ENCODE results near the gene RRAS2. TPM values are rescaled to one million over a fixed set of nuclear protein-coding genes. Genes with fewer than 3 reads are reported as not detected.

The RRAS2 gene
- total and polyA plus RNA-seq, 2 of the 4 experiments (the other 2 are of a cell fraction), result 85.5 to 106 TPM

DNA sequence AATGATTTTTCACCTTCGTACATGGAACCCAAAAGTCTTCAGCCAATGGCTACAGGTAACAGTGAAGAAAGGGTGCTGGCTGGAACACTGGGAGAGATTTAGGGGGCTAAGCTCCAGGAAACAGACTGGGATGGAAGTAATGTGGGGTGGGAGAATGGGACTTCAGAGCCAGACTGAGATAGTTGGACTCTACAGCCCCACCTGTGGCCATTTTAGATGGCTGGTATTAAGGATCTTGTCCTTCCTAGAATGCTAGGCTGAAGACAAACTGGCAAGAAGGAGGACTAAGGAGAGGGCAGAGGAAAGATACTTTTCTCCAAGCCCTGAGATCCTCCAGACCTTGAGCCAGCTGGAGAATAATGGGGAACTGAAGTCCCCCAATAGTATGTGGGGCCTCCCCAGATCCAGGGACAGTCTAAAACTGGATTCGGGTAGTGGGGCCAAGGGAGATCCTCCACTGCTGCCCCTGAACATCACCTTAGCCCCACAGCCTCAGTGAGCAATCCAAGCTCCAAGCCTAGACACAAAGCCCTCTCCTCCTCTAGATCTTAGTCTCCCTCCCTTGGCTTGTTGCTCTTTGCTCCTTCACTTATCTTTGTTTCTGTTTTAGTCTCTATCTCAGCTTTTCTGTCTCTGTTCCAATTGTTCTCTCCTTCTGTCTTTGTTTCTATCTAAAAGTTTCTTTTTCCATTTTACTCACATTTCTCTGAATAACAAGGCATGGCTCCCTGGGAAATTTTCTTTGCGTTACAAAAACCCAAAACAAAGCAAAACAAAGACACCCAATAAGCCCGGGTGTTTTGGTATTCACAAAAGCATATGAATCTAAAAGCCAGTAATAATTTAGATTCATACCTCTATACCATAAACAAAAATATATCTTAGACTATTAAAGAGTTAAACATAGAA, 16.2 kb upstream of the RRAS2 start:
- Histone ChIP-seq H3K4me1 (ENCODE audit: control insufficient read depth, insufficient read depth, low read length) (peaks cover 8% of the 10 kb centered on the region), H3K36me3 (ENCODE audit: control insufficient read depth, insufficient read depth, low read length) (no peaks in the 10 kb centered on the region), H2AK5ac (ENCODE audit: low read depth, low read length) (peak overlapping the region; percentile 27), H3K4me2 (ENCODE audit: low read depth, low read length) (no peak overlapping the region), H2AK9ac (replicated peaks; ENCODE audit: low read depth, low read length, poor library complexity) (peak overlapping the region; percentile 12), H4K91ac (ENCODE audit: insufficient read depth, low read depth, low read length) (peak overlapping the region; percentile 21; the same call in 1 of the 2 replicates), H3K9ac (ENCODE audit: low read depth, low read length) (no peak overlapping the region), H2AFZ (replicated peaks; ENCODE audit: low read length, poor library complexity) (no peak overlapping the region), H3K23ac (ENCODE audit: low read depth, low read length) (no peak overlapping the region), H3K18ac (ENCODE audit: low read depth, low read length) (peak overlapping the region; percentile 46; the same call in 1 of the 2 replicates), H3K4me3 (ENCODE audit: insufficient read depth, low read depth, low read length) (no peak overlapping the region), H3K14ac (replicated peaks; ENCODE audit: low read depth, low read length) (peak overlapping the region; percentile 1; the same call in 1 of the 2 replicates), H2BK5ac (ENCODE audit: low read depth, low read length, poor library complexity, severe bottlenecking) (no peak overlapping the region), H4K20me1 (ENCODE audit: insufficient read depth, low read length) (no peaks in the 10 kb centered on the region), H3K9me1 (ENCODE audit: insufficient read depth, low read length) (peaks cover 4% of the 10 kb centered on the region), H2BK20ac (ENCODE audit: low read depth, low read length) (peak overlapping the region; percentile 14; the same call in 1 of the 2 replicates), H4K8ac (ENCODE audit: low read depth in 2 of 2, low read length in 2 of 2) (no peak overlapping the region; a peak in 1 of 4 replicates), H2BK120ac (ENCODE audit: low read depth, low read length) (peak overlapping the region; percentile 3; the same call in 1 of the 2 replicates), H3K27me3 (ENCODE audit: control insufficient read depth, insufficient read depth, low read length) (no peaks in the 10 kb centered on the region), H3K56ac (ENCODE audit: extremely low read depth, insufficient read depth, low read length) (no peak overlapping the region), H2BK15ac (ENCODE audit: low read depth, low read length) (0 out of 3 replicates have a peak overlapping the region, but pooled peaks have one; percentile 15), H3K79me1 (ENCODE audit: low read depth in 1 of 2, low read length in 2 of 2) (no peaks in the 10 kb centered on the region), H4K5ac (ENCODE audit: low read depth, low read length) (0 out of 2 replicates have a peak overlapping the region, but pooled peaks have one; percentile 64), H3K4ac (ENCODE audit: low read depth, low read length) (peak overlapping the region; percentile 25), H3K9me3 (ENCODE audit: control insufficient read depth, insufficient read depth, low read length) (no peaks in the 10 kb centered on the region), H3K27ac (ENCODE audit: insufficient read depth, low read length) (no peak overlapping the region)
- no peak for ATAC-seq (ENCODE audit: low read depth)
- BruUV-seq (replicated peaks), result no TSS peak
- dilution Hi-C loops (cut with HindIII; ENCODE audit: low sequenced_read_pairs, unreplicated experiment), result no loop called here
- no peak for DNase-seq
- in situ Hi-C loops (cut with MboI; ENCODE audit: low sequenced_read_pairs), result no loop called here
- no peak for TF ChIP-seq MAZ (IDR thresholded peaks at IDR 0.05; ENCODE audit: borderline replicate concordance, low read depth, low read length)
- no peak for TF ChIP-seq CEBPB (IDR thresholded peaks at IDR 0.05; ENCODE audit: low read depth, low read length)
- TF ChIP-seq BHLHE40 (IDR thresholded peaks at IDR 0.05; ENCODE audit: low read depth, low read length), result no peak
- TF ChIP-seq, protein P1, sequence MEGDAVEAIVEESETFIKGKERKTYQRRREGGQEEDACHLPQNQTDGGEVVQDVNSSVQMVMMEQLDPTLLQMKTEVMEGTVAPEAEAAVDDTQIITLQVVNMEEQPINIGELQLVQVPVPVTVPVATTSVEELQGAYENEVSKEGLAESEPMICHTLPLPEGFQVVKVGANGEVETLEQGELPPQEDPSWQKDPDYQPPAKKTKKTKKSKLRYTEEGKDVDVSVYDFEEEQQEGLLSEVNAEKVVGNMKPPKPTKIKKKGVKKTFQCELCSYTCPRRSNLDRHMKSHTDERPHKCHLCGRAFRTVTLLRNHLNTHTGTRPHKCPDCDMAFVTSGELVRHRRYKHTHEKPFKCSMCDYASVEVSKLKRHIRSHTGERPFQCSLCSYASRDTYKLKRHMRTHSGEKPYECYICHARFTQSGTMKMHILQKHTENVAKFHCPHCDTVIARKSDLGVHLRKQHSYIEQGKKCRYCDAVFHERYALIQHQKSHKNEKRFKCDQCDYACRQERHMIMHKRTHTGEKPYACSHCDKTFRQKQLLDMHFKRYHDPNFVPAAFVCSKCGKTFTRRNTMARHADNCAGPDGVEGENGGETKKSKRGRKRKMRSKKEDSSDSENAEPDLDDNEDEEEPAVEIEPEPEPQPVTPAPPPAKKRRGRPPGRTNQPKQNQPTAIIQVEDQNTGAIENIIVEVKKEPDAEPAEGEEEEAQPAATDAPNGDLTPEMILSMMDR (conservative IDR thresholded peaks at IDR 0.05; ENCODE audit: low read depth, low read length), result 0 out of 2 replicates have a peak, but pooled peaks have one; percentile 6
- TF ChIP-seq NFE2L2 (IDR thresholded peaks at IDR 0.05; ENCODE audit: low read depth, low read length), result no peak
- POLR2A ChIA-PET (ENCODE audit: unreplicated experiment), result no interaction called here
- intact Hi-C loops (cut with micrococcal nuclease), result no loop called here
- no CpG with 5 or more reads among the region's 4 CpGs for WGBS, 2 experiments (ENCODE audit: extremely low coverage in 2 of 2, insufficient read length in 1 of 2)
- CTCF ChIA-PET, result interaction anchor here (0.6 to 0.8 kb wide), 2 partner anchors 38 to 85 kb away, joined by 3 to 4 read pairs; no protein-coding TSS in a partner anchor
